K562 (cell line): Measurements from ENCODE around the gene PSPH. TPM values are rescaled to one million over a fixed set of nuclear protein-coding genes. Genes with fewer than 3 reads are reported as not detected.

Source experiments
- ATF1 ChIP-seq, 2 experiments: fragments of 450-650 bp in 1 of 2; IDR thresholded peaks; 2 replicates each; pipeline ENCODE4 v1.6.1; 2016; ENCODE audit warnings: missing compliant biosample characterization in 1 of 2, missing genetic modification characterization in 1 of 2
- DPF2 ChIP-seq: fragments of 450-650 bp; IDR thresholded peaks from 2 replicates; pipeline ENCODE4 v1.6.1; 2016
- ETV5 ChIP-seq: sonication (generic); formaldehyde crosslinking; IDR thresholded peaks from 2 replicates; pipeline ENCODE4 v1.4.0; 2020; ENCODE audit warnings: low read depth, mild to moderate bottlenecking, missing genetic modification reagents
- HCFC1 ChIP-seq: IDR thresholded peaks from 2 replicates; pipeline ENCODE4 v1.6.1; 2012; ENCODE audit warnings: low read depth, low read length, improper control_type of control experiment
- KLF1 ChIP-seq: fragments of 450-650 bp; IDR thresholded peaks from 2 replicates; pipeline ENCODE4 v1.6.1; 2016; ENCODE audit warnings: missing genetic modification characterization, missing compliant biosample characterization
- NFATC3 ChIP-seq: fragments of 450-650 bp; IDR thresholded peaks from 2 replicates; pipeline ENCODE4 v1.6.1; 2017; ENCODE audit warnings: mild to moderate bottlenecking
- NRF1 ChIP-seq, 2 experiments: fragments of 450-650 bp; IDR thresholded peaks in 1 of 2; conservative IDR thresholded peaks in 1 of 2; 2 replicates each; pipeline ENCODE4 v1.6.1; 2014; ENCODE audit warnings: mild to moderate bottlenecking in 2 of 2
- RBM14 ChIP-seq: fragments of 200-400 bp; formaldehyde crosslinking; IDR thresholded peaks from 2 replicates; pipeline ENCODE4 v1.6.1; 2018; ENCODE audit warnings: low read depth, mild to moderate bottlenecking, low read length, moderate library complexity, borderline replicate concordance; ENCODE audit not compliant: insufficient read depth
- REST ChIP-seq, 2 experiments: fragments of 450-650 bp; formaldehyde crosslinking in 1 of 2; IDR thresholded peaks; 2 replicates each; pipeline versions ENCODE4 v1.4.0 to v1.6.1; 2014 to 2020; ENCODE audit warnings: mild to moderate bottlenecking in 2 of 2, borderline replicate concordance in 1 of 2, low read depth in 1 of 2
- SLC30A9 ChIP-seq: fragments of 250-450 bp; sonication (Bioruptor Pico); IDR thresholded peaks from 2 replicates; pipeline ENCODE4 v1.8.0; 2022; ENCODE audit warnings: mild to moderate bottlenecking, moderate library complexity
- ZBTB5 ChIP-seq: fragments of 450-650 bp; IDR thresholded peaks from 2 replicates; pipeline ENCODE4 v1.6.1; 2017; ENCODE audit warnings: antibody characterized with exemption
- ZNF140 ChIP-seq: fragments of 250-450 bp; sonication (Bioruptor Pico); IDR thresholded peaks from 2 replicates; pipeline ENCODE4 v1.8.0; 2021; ENCODE audit warnings: moderate library complexity, mild to moderate bottlenecking, inconsistent platforms
- ZNF263 ChIP-seq: sonication (generic); formaldehyde crosslinking; IDR thresholded peaks from 2 replicates; pipeline ENCODE4 v1.8.0; 2022; ENCODE audit warnings: mild to moderate bottlenecking, missing genetic modification reagents, borderline replicate concordance
- ZNF395 ChIP-seq: fragments of 200-800 bp; sonication (Bioruptor generic); IDR thresholded peaks from 2 replicates; pipeline ENCODE4 v1.6.1; 2017; ENCODE audit warnings: missing genetic modification characterization, missing compliant biosample characterization
- ZNF507 ChIP-seq: conservative IDR thresholded peaks from 2 replicates; pipeline ENCODE4 v1.6.1; 2017; ENCODE audit warnings: missing genetic modification characterization, missing compliant biosample characterization
- ZNF76 ChIP-seq: fragments of 250-450 bp; sonication (Bioruptor Pico); IDR thresholded peaks from 2 replicates; pipeline ENCODE4 v1.4.0; 2020; ENCODE audit warnings: mild to moderate bottlenecking, moderate library complexity, borderline replicate concordance
- polyA plus RNA-seq, 8 experiments: library from polyadenylated mRNA; depleted of rRNA in 4 of 8; stranded (reverse) in 5 of 8; unstranded in 3 of 8; fragments of >200 nt; fragmentation: Nextera tagmentation in 2 of 8; fragmentation: Illumina TruSeq in 1 of 8; extraction: Ambion mirVana in 2 of 8; extraction: Trizol in 1 of 8; gene quantifications; 2 replicates each; pipeline versions ENCODE4 v1.2.1 to v1.2.3, GENCODE V29; 2011 to 2014; ENCODE audit warnings: inconsistent platforms in 1 of 8, missing spikeins in 1 of 8
- total RNA-seq, 7 experiments: library from RNA; depleted of rRNA in 6 of 7; stranded (reverse); fragments of >200 nt in 6 of 7; fragmentation: Illumina TruSeq in 2 of 7; extraction: Trizol in 2 of 7; gene quantifications; 2 replicates each; pipeline versions ENCODE4 v1.2.1 to v1.2.3, GENCODE V29; 2011 to 2021; ENCODE audit warnings: low replicate concordance in 1 of 7

The PSPH gene
- total and polyA plus RNA-seq, 9 of the 15 experiments (the other 6 are each of a cell fraction or from before 2014, with no cell fraction given), result 6.3 to 46.8 (median 20.2) TPM

GRCh38 chr7:56033671-56034432, 17.4 kb downstream of the PSPH start (continued):
- TF ChIP-seq REST (IDR thresholded peaks at IDR 0.05; ENCODE audit: borderline replicate concordance) (peak; percentile 57; the same call in 1 of the 2 replicates), REST (CRISPR knock-in tag; IDR thresholded peaks at IDR 0.05; ENCODE audit: low read depth) (no peak), SLC30A9 (CRISPR knock-in tag) (no peak), ZNF140 (no peak), HCFC1 (peak; percentile 31; the same call in 1 of the 2 replicates), ZNF263 (CRISPR knock-in tag) (no peak), ETV5 (CRISPR knock-in tag) (no peak), DPF2 (peak; percentile 84), NFATC3 (0 out of 2 replicates have a peak, but pooled peaks have one; percentile 42), ZNF395 (peak; percentile 37; the same call in 1 of the 2 replicates), ZNF507 (tag) (no peak), ZBTB5 (no peak), ATF1 (CRISPR knock-in tag; IDR thresholded peaks at IDR 0.05) (no peak), ATF1 (tag; IDR thresholded peaks at IDR 0.05) (peak; percentile 36), RBM14 (no peak), ZNF76 (CRISPR knock-in tag) (no peak), KLF1 (no peak), NRF1 (conservative IDR thresholded peaks at IDR 0.05 in 1 of 2, IDR thresholded peaks at IDR 0.05 in 1 of 2) (peak; percentile 51 to 59)
